ENCODE results near the gene APC2. TPM values are rescaled to one million over a fixed set of nuclear protein-coding genes. Genes with fewer than 3 reads are reported as not detected.

APC2 gene
- 0.42 and 0.59 TPM in 2 replicates for total RNA-seq

- no peaks in the 10 kb centered on the region for H3K9me3 Mint-ChIP-seq
- peak within 1 kb of the TSS; percentile 44 for H3K4me3 Mint-ChIP-seq
- no peaks in the 10 kb centered on the region for H3K36me3 Mint-ChIP-seq (ENCODE audit: low read depth)
- H3K27me3 Mint-ChIP-seq: peaks cover 47% of the 10 kb centered on the region
- no peak for TF ChIP-seq CTCF (IDR thresholded peaks at IDR 0.05)
- no peak within 1 kb of the TSS for H3K27ac Mint-ChIP-seq
- ChIA-PET CTCF (no interaction called here), POLR2A (interaction anchor here (0.6 to 1.7 kb wide), 3 partner anchors 41 to 181 kb away, joined by 3 to 7 read pairs (median 4); partner anchors contain the start of genes CIRBP, MBD3 and REEP6)
- H3K4me1 Mint-ChIP-seq: peaks cover 33% of the 10 kb centered on the region
- DNase-seq (no peak), ATAC-seq (ENCODE audit: low read depth) (no peak)
- intact Hi-C loops (cut with micrococcal nuclease): no loop called here
Observed at GRCh38 chr19:1449467-1450442, at the start of gene APC2. Gene APC2 (plus strand): TSS chr19:1450121. CDS start chr19:1453002, 2,881 bp downstream.

GRCh38 chr19:1400281-1401137 is 49.4 kb upstream of the APC2 start:
- no peaks in the 10 kb centered on the region for H3K9me3 Mint-ChIP-seq
- CTCF ChIA-PET: no interaction called here
- H3K27ac Mint-ChIP-seq: no peak overlapping the region
- no peak for DNase-seq
- H3K27me3 Mint-ChIP-seq: peaks cover 6% of the 10 kb centered on the region
- H3K4me1 Mint-ChIP-seq: peaks cover 13% of the 10 kb centered on the region
- intact Hi-C loops (cut with micrococcal nuclease): loop anchor here (10.0 kb wide), 1 partner anchor 716 kb away; no protein-coding TSS in a partner anchor
- TF ChIP-seq CTCF (IDR thresholded peaks at IDR 0.05): no peak
- peak; percentile 32 for ATAC-seq (ENCODE audit: low read depth)
- H3K4me3 Mint-ChIP-seq: peak overlapping the region; percentile 66
- H3K36me3 Mint-ChIP-seq (ENCODE audit: low read depth): no peaks in the 10 kb centered on the region
- POLR2A ChIA-PET: interaction anchor here (1.1 kb wide), 1 partner anchor 17 kb away, joined by 3 read pairs; no protein-coding TSS in a partner anchor

GRCh38 chr19:1401138-1401888 is 48.6 kb upstream of the APC2 start, which contains the start of gene GAMT:
Gene GAMT (minus strand): TSS chr19:1401542. CDS start chr19:1401476, 66 bp downstream.
- POLR2A ChIA-PET: interaction anchor here (1.1 kb wide), 1 partner anchor 18 kb away, joined by 3 read pairs; no protein-coding TSS in a partner anchor

GRCh38 chr19:1401889-1402217 is 48.1 kb upstream of the APC2 start:
- TF ChIP-seq CTCF (IDR thresholded peaks at IDR 0.05): no peak
- no peak overlapping the region for H3K27ac Mint-ChIP-seq
- H3K27me3 Mint-ChIP-seq: peaks cover 6% of the 10 kb centered on the region
- intact Hi-C loops (cut with micrococcal nuclease): loop anchor here (10.0 kb wide), 1 partner anchor 717 kb away; no protein-coding TSS in a partner anchor
- no peak for DNase-seq
- no peak for ATAC-seq (ENCODE audit: low read depth)
- H3K4me3 Mint-ChIP-seq: peak overlapping the region; percentile 64
- POLR2A ChIA-PET: no interaction called here
- no peaks in the 10 kb centered on the region for H3K36me3 Mint-ChIP-seq (ENCODE audit: low read depth)
- no peaks in the 10 kb centered on the region for H3K9me3 Mint-ChIP-seq
- CTCF ChIA-PET: no interaction called here
- peaks cover 20% of the 10 kb centered on the region for H3K4me1 Mint-ChIP-seq

More at GRCh38 chr19:1401138-1401888, 48.6 kb upstream of the APC2 start, which contains the start of gene GAMT:
- H3K27ac Mint-ChIP-seq: no peak within 1 kb of the TSS
- no peak for TF ChIP-seq CTCF (IDR thresholded peaks at IDR 0.05)
- H3K27me3 Mint-ChIP-seq: peaks cover 6% of the 10 kb centered on the region
- peak; percentile 62 for DNase-seq
- peak within 1 kb of the TSS; percentile 66 for H3K4me3 Mint-ChIP-seq
- peaks cover 15% of the 10 kb centered on the region for H3K4me1 Mint-ChIP-seq
- intact Hi-C loops (cut with micrococcal nuclease): loop anchor here (10.0 kb wide), 1 partner anchor 717 kb away; no protein-coding TSS in a partner anchor
- H3K9me3 Mint-ChIP-seq: no peaks in the 10 kb centered on the region
- peak; percentile 89 for ATAC-seq (ENCODE audit: low read depth)
- CTCF ChIA-PET: no interaction called here
- H3K36me3 Mint-ChIP-seq (ENCODE audit: low read depth): no peaks in the 10 kb centered on the region
